HG02852 (cell line): ENCODE results near the gene CD226.
"Not testable (repeated sequence)": the region's sequence is repeated elsewhere in the genome, so short reads cannot be mapped to it uniquely, and the experiment has no call there.

ENCODE experiments used
- ATAC-seq: cut with Tn5 transposase; IDR thresholded peaks from one replicate; pipeline ENCODE4 v1.9.1; 2021; ENCODE audit warnings: mild to moderate bottlenecking, moderate library complexity; ENCODE audit not compliant: unreplicated experiment

The CD226 gene

GRCh38 chr18:69876490-69876889, 71.2 kb downstream of the CD226 start:
- no peak for ATAC-seq

GRCh38 chr18:69874058-69874457, 73.6 kb downstream of the CD226 start:
- ATAC-seq = no peak

GRCh38 chr18:69872661-69873060, 75.0 kb downstream of the CD226 start:
- ATAC-seq = no peak

GRCh38 chr18:69871363-69871762, 76.3 kb downstream of the CD226 start:
- ATAC-seq = no peak

GRCh38 chr18:69870736-69871135, 76.9 kb downstream of the CD226 start:
- no peak for ATAC-seq

GRCh38 chr18:69866212-69866611, 81.5 kb downstream of the CD226 start:
- no peak for ATAC-seq

- ATAC-seq = no peak
These were observed 81.9 kb downstream of the CD226 start for GRCh38 chr18:69865776-69866175.

GRCh38 chr18:69864802-69865201, 82.9 kb downstream of the CD226 start:
- peak; percentile 83 for ATAC-seq

GRCh38 chr18:69858897-69859296, 88.8 kb downstream of the CD226 start:
- ATAC-seq = no peak

- no peak for ATAC-seq
These were observed 93.2 kb downstream of the CD226 start for GRCh38 chr18:69854455-69854854.

- ATAC-seq = no peak
These were observed 94.6 kb downstream of the CD226 start for GRCh38 chr18:69853051-69853450.

- ATAC-seq = no peak
These were observed 101.8 kb downstream of the CD226 start for GRCh38 chr18:69845593-69846506.

- no peak for ATAC-seq
These were observed 103.0 kb downstream of the CD226 start for GRCh38 chr18:69844656-69845055.

GRCh38 chr18:69843015-69843414, 104.7 kb downstream of the CD226 start:
- ATAC-seq = no peak

GRCh38 chr18:69841117-69841516, 106.6 kb downstream of the CD226 start:
- ATAC-seq = no peak

- no peak for ATAC-seq
These were observed 107.2 kb downstream of the CD226 start for GRCh38 chr18:69840445-69840844.

GRCh38 chr18:69840001-69840400, 107.7 kb downstream of the CD226 start:
- ATAC-seq = no peak

- no peak for ATAC-seq
These were observed 108.2 kb downstream of the CD226 start for GRCh38 chr18:69839497-69839896.

- no peak for ATAC-seq
These were observed 108.9 kb downstream of the CD226 start for GRCh38 chr18:69838620-69839411.

GRCh38 chr18:69838003-69838402, 109.7 kb downstream of the CD226 start:
- ATAC-seq = no peak

GRCh38 chr18:69834980-69835379, 112.7 kb downstream of the CD226 start:
- ATAC-seq = not testable (repeated sequence)

- no peak for ATAC-seq
These were observed 117.5 kb downstream of the CD226 start for GRCh38 chr18:69830189-69830588.
